ENCODE data around the gene UGT1A7.

- no peak for TF ChIP-seq TAF1 (IDR thresholded peaks at IDR 0.05; ENCODE audit: borderline replicate concordance, low read depth, low read length)
- no peak for TF ChIP-seq POLR2A (IDR thresholded peaks at IDR 0.05; ENCODE audit: low read depth, low read length)
These were observed 5.2 kb downstream of the UGT1A7 start for GRCh38 chr2:233686928-233687327.
